Kidney (tissue), 14 donors: ENCODE measurements around the gene CCT8. TPM values are rescaled to one million over a fixed set of nuclear protein-coding genes. Genes with fewer than 3 reads are reported as not detected.

Experiments used
- DNase-seq, 5 donors: peaks; one replicate each; pipeline ENCODE4 v3.0.0-alpha.2; 2013 to 2020
- FAIRE-seq: peaks from 2 replicates; lab custom pipeline; 2012; peaks lifted over from hg19 to GRCh38; lab: Jason Lieb, UNC
- H3K27ac ChIP-seq, 2 donors: one replicate each; pipeline ENCODE4 v1.7.0; 2013; ENCODE audit warnings: low read depth in 2 of 2, low read length in 2 of 2, inconsistent platforms in 1 of 2
- H3K27me3 ChIP-seq: one replicate; pipeline ENCODE4 v1.7.1; 2013; ENCODE audit warnings: low read length, inconsistent platforms; ENCODE audit not compliant: control insufficient read depth, insufficient read depth
- H3K36me3 ChIP-seq, 3 donors: one replicate each; pipeline versions ENCODE4 v1.7.0 to v1.7.1; 2013; ENCODE audit warnings: low read length in 3 of 3, control low read depth in 1 of 3, inconsistent platforms in 1 of 3; ENCODE audit not compliant: insufficient read depth in 3 of 3, control insufficient read depth in 2 of 3
- H3K4me1 ChIP-seq, 3 donors: one replicate each; pipeline versions ENCODE4 v1.7.0 to v1.7.1; 2013; ENCODE audit warnings: low read length in 3 of 3, inconsistent platforms in 1 of 3, low read depth in 1 of 3; ENCODE audit not compliant: control insufficient read depth in 2 of 3, insufficient read depth in 2 of 3
- H3K4me3 ChIP-seq, 3 donors: one replicate each; pipeline versions ENCODE4 v1.7.0 to v1.8.1; 2013; ENCODE audit warnings: low read length in 3 of 3, control low read depth in 1 of 3, inconsistent platforms in 1 of 3
- H3K9ac ChIP-seq, 3 donors: one replicate each; pipeline versions ENCODE4 v1.7.0 to v1.7.1; 2013; ENCODE audit warnings: low read length in 3 of 3, control low read depth in 1 of 3, inconsistent platforms in 1 of 3
- H3K9me3 ChIP-seq, 3 donors: one replicate each; pipeline versions ENCODE4 v1.7.0 to v1.7.1; 2013; ENCODE audit warnings: low read length in 3 of 3, control low read depth in 1 of 3, inconsistent platforms in 1 of 3; ENCODE audit not compliant: control insufficient read depth in 2 of 3, insufficient read depth in 1 of 3
- CTCF ChIP-seq: IDR thresholded peaks from 3 replicates; pipeline ENCODE4 v1.5.1; 2012; ENCODE audit warnings: mild to moderate bottlenecking, moderate library complexity, borderline replicate concordance; ENCODE audit not compliant: insufficient read depth; ENCODE audit errors: extremely low read depth
- intact Hi-C: fragments of 100-400 bp; cut with DNase I; formaldehyde crosslinking; loops from one replicate; pipeline ENCODE4 v1.11.1; 2022
- polyA plus RNA-seq: library from polyadenylated mRNA; stranded (reverse); fragments of 350-450 nt; fragmentation: Illumina TruSeq; extraction: RNeasy Lipid Tissue Mini Kit (QIAGEN cat#74804); gene quantifications from one replicate; pipeline ENCODE4 v1.2.3, GENCODE V29; 2014; ENCODE audit warnings: low read depth, low replicate concordance; ENCODE audit not compliant: insufficient read depth
- total RNA-seq: library from RNA; stranded (reverse); fragmentation: NEBNext Ultra II Directional; extraction: Animal tissue kit (Norgen Biotek cat#: 25700); gene quantifications from one replicate; pipeline ENCODE4 v1.2.1, GENCODE V29; 2021
- donor health status: control.
- donor health status: control.
- donor health status: control.
- donor health status: control.
- donor health status: control.
- donor health status: DM: yes; HTN: yes; CAD: no.
- donor health status: Normal renal cell carcinoma (clear cell type).

The CCT8 gene
- total and polyA plus RNA-seq, 2 donors from 2014 or later = 101 to 119 TPM

DNA sequence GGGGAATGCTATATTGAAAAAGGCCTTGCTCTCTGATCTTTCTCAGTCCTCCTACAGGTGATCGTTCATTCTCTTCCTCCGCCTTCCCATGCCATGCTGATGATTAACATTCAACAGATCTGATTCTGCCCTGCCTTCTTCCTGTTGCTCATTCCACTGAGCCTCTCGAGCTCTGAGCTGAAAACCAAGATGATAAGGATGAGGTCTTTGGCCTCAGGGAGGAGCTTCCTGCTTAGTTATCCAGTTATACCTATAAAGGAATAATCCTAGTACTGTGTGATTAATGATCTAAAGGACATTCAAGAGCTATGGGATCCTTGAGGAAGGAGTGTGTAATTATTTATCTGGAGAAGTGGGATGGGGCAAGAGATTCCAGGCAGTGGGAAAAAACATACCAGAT lies 31.8 kb upstream of the CCT8 start:
- Histone ChIP-seq H3K9me3 (no peaks in the 10 kb centered on the region), H3K4me3 (no peak overlapping the region), H3K27me3 (no peaks in the 10 kb centered on the region), H3K27ac (no peak overlapping the region), H3K36me3 (no peaks in the 10 kb centered on the region), H3K9ac (no peak overlapping the region), H3K4me1 (no peaks in the 10 kb centered on the region)
- intact Hi-C loops = no loop called here
- TF ChIP-seq CTCF = no peak
- DNase-seq (no peak), FAIRE-seq (no peak)

GRCh38 chr21:29104239-29104708 lies 30.8 kb upstream of the CCT8 start:
- Histone ChIP-seq H3K27me3 (no peaks in the 10 kb centered on the region), H3K9me3 (no peaks in the 10 kb centered on the region), H3K4me1 (no peaks in the 10 kb centered on the region), H3K9ac (no peak overlapping the region), H3K4me3 (no peak overlapping the region), H3K27ac (no peak overlapping the region), H3K36me3 (no peaks in the 10 kb centered on the region)
- FAIRE-seq = no peak
- DNase-seq = peak in 3 of 5 donors; percentile 45 to 54 (median 48)
- no peak for TF ChIP-seq CTCF
- intact Hi-C loops = no loop called here

DNA sequence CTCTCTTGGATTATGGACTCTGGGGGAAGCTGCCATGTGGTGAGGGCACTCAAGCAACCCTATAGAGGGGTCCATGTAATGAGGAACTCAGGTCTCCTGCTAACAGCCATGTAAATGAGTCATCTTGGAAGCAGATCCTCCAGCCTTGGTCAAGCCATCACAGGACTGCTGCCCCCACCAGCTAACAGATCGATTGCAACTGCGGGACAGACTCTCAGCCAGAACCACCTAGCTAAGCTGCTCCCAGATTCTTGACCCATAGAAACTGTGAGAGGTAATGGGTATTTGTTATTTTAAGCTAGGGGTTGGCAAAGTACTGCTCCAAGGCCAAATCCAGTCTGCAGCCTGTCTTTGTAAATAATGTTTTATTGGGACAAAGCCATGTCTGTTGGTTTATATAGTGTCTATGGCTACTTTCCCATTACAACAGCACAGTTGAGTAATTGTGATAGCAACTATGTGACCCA lies 29.4 kb upstream of the CCT8 start:
- DNase-seq = no peak
- intact Hi-C loops = no loop called here
- H3K9me3 ChIP-seq = no peaks in the 10 kb centered on the region
- no peak for TF ChIP-seq CTCF
- no peaks in the 10 kb centered on the region for H3K4me1 ChIP-seq
- H3K27ac ChIP-seq = no peak overlapping the region
- H3K27me3 ChIP-seq = no peaks in the 10 kb centered on the region
- H3K4me3 ChIP-seq = no peak overlapping the region
- FAIRE-seq = no peak
- no peaks in the 10 kb centered on the region for H3K36me3 ChIP-seq
- no peak overlapping the region for H3K9ac ChIP-seq

GRCh38 chr21:29098156-29098555 lies 24.7 kb upstream of the CCT8 start:
- no peaks in the 10 kb centered on the region for H3K36me3 ChIP-seq
- FAIRE-seq = no peak
- H3K4me1 ChIP-seq = no peaks in the 10 kb centered on the region
- H3K4me3 ChIP-seq = no peak overlapping the region
- H3K27me3 ChIP-seq = no peaks in the 10 kb centered on the region
- H3K9ac ChIP-seq = no peak overlapping the region
- no peak for DNase-seq
- TF ChIP-seq CTCF = no peak
- H3K27ac ChIP-seq = no peak overlapping the region
- intact Hi-C loops = loop anchor here (10.0 kb wide), 1 partner anchor 277 kb away; no protein-coding TSS in a partner anchor
- H3K9me3 ChIP-seq = no peaks in the 10 kb centered on the region
